ENCODE measurements around the gene RHOC.

GRCh38 chr1:112704934-112705627 lies 1.8 kb downstream of the RHOC start:
- TF ChIP-seq, protein P1, sequence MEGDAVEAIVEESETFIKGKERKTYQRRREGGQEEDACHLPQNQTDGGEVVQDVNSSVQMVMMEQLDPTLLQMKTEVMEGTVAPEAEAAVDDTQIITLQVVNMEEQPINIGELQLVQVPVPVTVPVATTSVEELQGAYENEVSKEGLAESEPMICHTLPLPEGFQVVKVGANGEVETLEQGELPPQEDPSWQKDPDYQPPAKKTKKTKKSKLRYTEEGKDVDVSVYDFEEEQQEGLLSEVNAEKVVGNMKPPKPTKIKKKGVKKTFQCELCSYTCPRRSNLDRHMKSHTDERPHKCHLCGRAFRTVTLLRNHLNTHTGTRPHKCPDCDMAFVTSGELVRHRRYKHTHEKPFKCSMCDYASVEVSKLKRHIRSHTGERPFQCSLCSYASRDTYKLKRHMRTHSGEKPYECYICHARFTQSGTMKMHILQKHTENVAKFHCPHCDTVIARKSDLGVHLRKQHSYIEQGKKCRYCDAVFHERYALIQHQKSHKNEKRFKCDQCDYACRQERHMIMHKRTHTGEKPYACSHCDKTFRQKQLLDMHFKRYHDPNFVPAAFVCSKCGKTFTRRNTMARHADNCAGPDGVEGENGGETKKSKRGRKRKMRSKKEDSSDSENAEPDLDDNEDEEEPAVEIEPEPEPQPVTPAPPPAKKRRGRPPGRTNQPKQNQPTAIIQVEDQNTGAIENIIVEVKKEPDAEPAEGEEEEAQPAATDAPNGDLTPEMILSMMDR (IDR thresholded peaks at IDR 0.05), result no peak
- TF ChIP-seq, protein P2, sequence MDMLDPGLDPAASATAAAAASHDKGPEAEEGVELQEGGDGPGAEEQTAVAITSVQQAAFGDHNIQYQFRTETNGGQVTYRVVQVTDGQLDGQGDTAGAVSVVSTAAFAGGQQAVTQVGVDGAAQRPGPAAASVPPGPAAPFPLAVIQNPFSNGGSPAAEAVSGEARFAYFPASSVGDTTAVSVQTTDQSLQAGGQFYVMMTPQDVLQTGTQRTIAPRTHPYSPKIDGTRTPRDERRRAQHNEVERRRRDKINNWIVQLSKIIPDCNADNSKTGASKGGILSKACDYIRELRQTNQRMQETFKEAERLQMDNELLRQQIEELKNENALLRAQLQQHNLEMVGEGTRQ (CRISPR knock-in tag; IDR thresholded peaks at IDR 0.05), result no peak
- no peak for TF ChIP-seq ATF2 (CRISPR knock-in tag; IDR thresholded peaks at IDR 0.05; ENCODE audit: borderline replicate concordance, low read depth)
- TF ChIP-seq SMAD4 (CRISPR knock-in tag; IDR thresholded peaks at IDR 0.05), result no peak
- TF ChIP-seq, protein P3, sequence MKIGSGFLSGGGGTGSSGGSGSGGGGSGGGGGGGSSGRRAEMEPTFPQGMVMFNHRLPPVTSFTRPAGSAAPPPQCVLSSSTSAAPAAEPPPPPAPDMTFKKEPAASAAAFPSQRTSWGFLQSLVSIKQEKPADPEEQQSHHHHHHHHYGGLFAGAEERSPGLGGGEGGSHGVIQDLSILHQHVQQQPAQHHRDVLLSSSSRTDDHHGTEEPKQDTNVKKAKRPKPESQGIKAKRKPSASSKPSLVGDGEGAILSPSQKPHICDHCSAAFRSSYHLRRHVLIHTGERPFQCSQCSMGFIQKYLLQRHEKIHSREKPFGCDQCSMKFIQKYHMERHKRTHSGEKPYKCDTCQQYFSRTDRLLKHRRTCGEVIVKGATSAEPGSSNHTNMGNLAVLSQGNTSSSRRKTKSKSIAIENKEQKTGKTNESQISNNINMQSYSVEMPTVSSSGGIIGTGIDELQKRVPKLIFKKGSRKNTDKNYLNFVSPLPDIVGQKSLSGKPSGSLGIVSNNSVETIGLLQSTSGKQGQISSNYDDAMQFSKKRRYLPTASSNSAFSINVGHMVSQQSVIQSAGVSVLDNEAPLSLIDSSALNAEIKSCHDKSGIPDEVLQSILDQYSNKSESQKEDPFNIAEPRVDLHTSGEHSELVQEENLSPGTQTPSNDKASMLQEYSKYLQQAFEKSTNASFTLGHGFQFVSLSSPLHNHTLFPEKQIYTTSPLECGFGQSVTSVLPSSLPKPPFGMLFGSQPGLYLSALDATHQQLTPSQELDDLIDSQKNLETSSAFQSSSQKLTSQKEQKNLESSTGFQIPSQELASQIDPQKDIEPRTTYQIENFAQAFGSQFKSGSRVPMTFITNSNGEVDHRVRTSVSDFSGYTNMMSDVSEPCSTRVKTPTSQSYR (CRISPR knock-in tag; IDR thresholded peaks at IDR 0.05), result no peak
- no peak for TF ChIP-seq CREM (CRISPR knock-in tag; IDR thresholded peaks at IDR 0.05)
- TF ChIP-seq NR2C2 (CRISPR knock-in tag; IDR thresholded peaks at IDR 0.05), result no peak
- no peak for TF ChIP-seq TCF7 (CRISPR knock-in tag; IDR thresholded peaks at IDR 0.05; ENCODE audit: low read depth)
- no peak; the same call in 1 of the 2 replicates for TF ChIP-seq ARID4B (CRISPR knock-in tag; IDR thresholded peaks at IDR 0.05; ENCODE audit: borderline replicate concordance)
- TF ChIP-seq SMAD3 (CRISPR knock-in tag; IDR thresholded peaks at IDR 0.05; ENCODE audit: borderline replicate concordance), result no peak
- no peak for TF ChIP-seq FOXK1 (CRISPR knock-in tag; IDR thresholded peaks at IDR 0.05)
- no peak for TF ChIP-seq CREB1 (CRISPR knock-in tag; IDR thresholded peaks at IDR 0.05)
